SK-N-SH treated with all-trans-retinoic acid at 6 μM for 48 hours (cell line): ENCODE measurements around the gene LITAF.

Experiments used
- ARNTL ChIP-seq: fragments of 450-650 bp; formaldehyde crosslinking; IDR thresholded peaks from 2 replicates; pipeline ENCODE4 v1.5.0; 2020; ENCODE audit warnings: low read depth, mild to moderate bottlenecking, moderate library complexity, borderline replicate concordance
- CREB5 ChIP-seq: fragments of 250-450 bp; sonication (Bioruptor Pico); IDR thresholded peaks from 2 replicates; pipeline ENCODE4 v1.5.1; 2020; ENCODE audit warnings: low read depth, mild to moderate bottlenecking, moderate library complexity
- CSDC2 ChIP-seq: fragments of 250-450 bp; sonication (Bioruptor Pico); IDR thresholded peaks from 2 replicates; pipeline ENCODE4 v1.5.0; 2020; ENCODE audit warnings: mild to moderate bottlenecking, moderate library complexity
- CSRNP3 ChIP-seq: fragments of 250-450 bp; sonication (Bioruptor Pico); IDR thresholded peaks from 2 replicates; pipeline ENCODE4 v1.5.1; 2021; ENCODE audit warnings: mild to moderate bottlenecking, moderate library complexity
- ISL1 ChIP-seq: fragments of 250-450 bp; sonication (Bioruptor Pico); IDR thresholded peaks from 2 replicates; pipeline ENCODE4 v2.1.2; 2022; ENCODE audit warnings: mild to moderate bottlenecking, moderate library complexity
- OSR1 ChIP-seq: fragments of 250-450 bp; sonication (Bioruptor Pico); IDR thresholded peaks from 2 replicates; pipeline ENCODE4 v1.8.0; 2022; ENCODE audit warnings: moderate library complexity, mild to moderate bottlenecking, inconsistent platforms
- PATZ1 ChIP-seq: fragments of 250-450 bp; sonication (Bioruptor Pico); IDR thresholded peaks from 2 replicates; pipeline ENCODE4 v1.8.0; 2020; ENCODE audit warnings: mild to moderate bottlenecking, moderate library complexity, borderline replicate concordance
- POU6F1 ChIP-seq: fragments of 250-450 bp; sonication (Bioruptor Pico); IDR thresholded peaks from 2 replicates; pipeline ENCODE4 v1.8.0; 2021; ENCODE audit warnings: low read depth, mild to moderate bottlenecking, moderate library complexity, borderline replicate concordance
- RARB ChIP-seq: fragments of 250-450 bp; sonication (Bioruptor Pico); IDR thresholded peaks from 2 replicates; pipeline ENCODE4 v1.8.0; 2021; ENCODE audit warnings: mild to moderate bottlenecking, moderate library complexity
- TCF4 ChIP-seq: fragments of 250-450 bp; sonication (Bioruptor Pico); IDR thresholded peaks from 2 replicates; pipeline ENCODE4 v1.8.0; 2021; ENCODE audit warnings: mild to moderate bottlenecking, moderate library complexity, borderline replicate concordance
- TSHZ2 ChIP-seq: fragments of 250-450 bp; sonication (Bioruptor Pico); IDR thresholded peaks from 2 replicates; pipeline ENCODE4 v1.5.0; 2020; ENCODE audit warnings: mild to moderate bottlenecking, moderate library complexity
- ZFP3 ChIP-seq: fragments of 250-450 bp; sonication (Bioruptor Pico); IDR thresholded peaks from 2 replicates; pipeline ENCODE4 v1.5.0; 2020; ENCODE audit warnings: mild to moderate bottlenecking, moderate library complexity
- ZFP30 ChIP-seq: fragments of 450-650 bp; formaldehyde crosslinking; IDR thresholded peaks from 2 replicates; pipeline ENCODE4 v1.5.0; 2022; ENCODE audit warnings: mild to moderate bottlenecking, moderate library complexity
- ZNF8 ChIP-seq: fragments of 450-650 bp; formaldehyde crosslinking; IDR thresholded peaks from 2 replicates; pipeline ENCODE4 v1.5.0; 2020; ENCODE audit warnings: mild to moderate bottlenecking, moderate library complexity

GRCh38 chr16:11557801-11558200 is 28.9 kb downstream of the LITAF start:
- TF ChIP-seq ISL1 (CRISPR knock-in tag) (no peak), ARNTL (CRISPR knock-in tag) (no peak), CSDC2 (CRISPR knock-in tag) (no peak), POU6F1 (CRISPR knock-in tag) (no peak), RARB (CRISPR knock-in tag) (no peak), ZFP3 (CRISPR knock-in tag) (no peak), ZNF8 (CRISPR knock-in tag) (no peak), TSHZ2 (CRISPR knock-in tag) (no peak), CSRNP3 (no peak), OSR1 (CRISPR knock-in tag) (no peak), PATZ1 (no peak), CREB5 (CRISPR knock-in tag) (no peak), ZFP30 (CRISPR knock-in tag) (no peak), TCF4 (no peak)
